ENCODE measurements around the gene GPR4. TPM values are rescaled to one million over a fixed set of nuclear protein-coding genes. Genes with fewer than 3 reads are reported as not detected.
"Not testable (repeated sequence)": the region's sequence is repeated elsewhere in the genome, so short reads cannot be mapped to it uniquely, and the experiment has no call there.

The GPR4 gene
- polyA plus RNA-seq, 1 donor from 2014 or later, result not detected

DNA sequence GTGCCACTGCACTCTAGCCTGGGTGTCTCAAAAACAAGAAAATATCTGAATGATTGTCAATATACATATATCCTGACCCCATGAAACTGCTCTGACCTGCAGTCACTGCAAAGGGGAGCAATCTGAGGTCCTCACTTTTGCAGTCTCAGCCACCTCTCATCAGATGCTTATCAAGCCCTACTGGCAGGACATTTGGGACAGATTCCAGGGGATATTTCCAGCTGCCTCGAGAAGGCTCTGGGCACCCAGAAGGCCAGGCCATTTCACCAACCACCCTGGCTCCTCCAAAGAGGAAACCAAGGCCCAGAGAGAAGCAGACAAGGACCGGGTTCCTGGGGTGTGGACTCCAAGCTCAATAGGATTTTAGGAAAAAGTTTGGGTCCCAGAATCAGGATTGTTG, 34.9 kb upstream of the GPR4 start:
- H3K4me1 Mint-ChIP-seq, result peaks cover 15 to 18% (median 16%) of the 10 kb centered on the region in 3 donors
- H3K4me3 Mint-ChIP-seq, result peak overlapping the region in 2 of 4 donors; percentile 18 to 81
- no peaks in the 10 kb centered on the region for H3K27me3 Mint-ChIP-seq
- H3K36me3 Mint-ChIP-seq, result peaks cover 5% of the 10 kb centered on the region
- no peak overlapping the region for H3K27ac Mint-ChIP-seq
- no peaks in the 10 kb centered on the region for H3K9me3 Mint-ChIP-seq

DNA sequence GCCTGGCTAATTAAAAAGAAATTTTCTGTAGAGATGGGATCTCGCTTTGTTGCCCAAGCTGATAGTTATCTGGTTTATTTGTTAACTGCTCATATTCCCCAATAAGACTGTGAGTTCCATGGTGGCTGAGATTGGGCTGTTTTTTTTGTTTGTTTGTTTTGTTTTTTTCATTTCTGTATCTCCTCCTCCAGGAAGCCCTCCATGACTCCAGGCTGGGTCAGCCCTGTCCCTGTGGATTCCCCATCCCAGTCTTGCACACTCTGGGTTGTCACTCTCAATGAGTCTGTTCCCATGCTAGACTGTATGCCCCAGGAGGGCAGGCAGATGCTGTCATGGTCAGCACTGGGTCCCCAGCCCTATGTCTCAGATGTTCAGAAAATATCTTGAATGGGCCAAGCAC, 34.3 kb upstream of the GPR4 start:
- Mint-ChIP-seq H3K27me3 (no peaks in the 10 kb centered on the region), H3K4me3 (peak overlapping the region in 1 of 4 donors; percentile 18), H3K9me3 (no peaks in the 10 kb centered on the region), H3K27ac (no peak overlapping the region), H3K36me3 (peaks cover 5% of the 10 kb centered on the region), H3K4me1 (peaks cover 13 to 15% (median 14%) of the 10 kb centered on the region in 3 donors)

DNA sequence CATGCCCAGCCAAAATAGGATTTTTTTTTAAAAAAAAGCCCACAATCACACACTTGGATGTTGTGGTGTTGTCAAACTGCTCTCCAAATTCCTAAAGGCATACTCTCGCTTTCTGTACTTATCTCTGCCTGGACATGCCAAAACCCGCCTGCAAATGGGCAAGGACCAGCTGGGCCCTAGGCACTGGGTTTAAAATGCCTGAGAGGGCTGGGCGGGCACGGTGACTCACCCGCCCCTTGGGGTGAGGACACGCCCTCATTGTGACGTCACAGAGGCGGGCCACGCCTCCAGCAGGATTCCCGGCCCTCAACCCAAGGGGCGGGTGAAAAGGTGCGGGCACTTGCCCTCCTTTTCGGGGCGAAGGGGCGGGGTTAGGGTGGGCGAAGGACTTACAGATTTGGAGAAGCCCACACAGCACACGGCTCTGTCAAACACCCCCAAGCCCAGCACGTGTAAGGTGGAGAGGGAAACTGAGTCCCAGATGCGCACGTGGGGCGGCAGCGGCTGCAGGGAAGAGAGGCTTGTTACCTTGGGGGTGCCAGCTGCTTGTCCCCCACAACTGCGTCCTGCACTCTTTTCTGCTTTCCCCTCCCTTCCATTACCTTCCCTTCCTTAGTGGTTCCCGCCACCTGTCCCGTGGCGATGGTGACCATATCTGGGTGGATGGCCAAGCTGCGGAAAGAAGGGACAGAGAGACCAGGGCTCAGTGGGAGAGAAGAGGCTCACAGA, 30.6 kb upstream of the GPR4 start:
- Mint-ChIP-seq H3K27me3 (no peaks in the 10 kb centered on the region), H3K27ac (no peak overlapping the region), H3K4me1 (no peaks in the 10 kb centered on the region), H3K36me3 (peaks cover 3% of the 10 kb centered on the region), H3K9me3 (no peaks in the 10 kb centered on the region), H3K4me3 (no peak overlapping the region)

DNA sequence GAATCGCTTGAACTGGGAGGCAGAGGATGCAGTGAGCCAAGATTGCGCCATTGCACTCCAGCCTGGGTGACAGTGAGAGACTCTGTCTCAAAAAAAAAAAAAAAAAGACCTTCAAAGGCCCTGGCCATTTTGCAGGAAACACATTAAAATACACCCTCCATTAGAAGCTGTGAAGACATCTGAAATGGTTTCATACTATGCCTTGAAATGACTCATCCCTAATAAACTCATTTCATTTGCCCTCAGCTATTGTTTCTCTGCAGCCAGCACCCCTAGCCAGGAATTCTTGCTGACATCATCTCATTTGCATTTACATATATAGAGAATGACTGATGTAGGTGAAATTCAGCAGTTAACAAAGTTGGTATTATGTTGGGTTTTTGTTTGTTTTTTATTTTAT, 28.5 kb upstream of the GPR4 start:
- Mint-ChIP-seq H3K36me3 (peaks cover 2% of the 10 kb centered on the region), H3K4me1 (no peaks in the 10 kb centered on the region), H3K4me3 (no peak overlapping the region), H3K27ac (no peak overlapping the region), H3K27me3 (no peaks in the 10 kb centered on the region), H3K9me3 (no peaks in the 10 kb centered on the region)

DNA sequence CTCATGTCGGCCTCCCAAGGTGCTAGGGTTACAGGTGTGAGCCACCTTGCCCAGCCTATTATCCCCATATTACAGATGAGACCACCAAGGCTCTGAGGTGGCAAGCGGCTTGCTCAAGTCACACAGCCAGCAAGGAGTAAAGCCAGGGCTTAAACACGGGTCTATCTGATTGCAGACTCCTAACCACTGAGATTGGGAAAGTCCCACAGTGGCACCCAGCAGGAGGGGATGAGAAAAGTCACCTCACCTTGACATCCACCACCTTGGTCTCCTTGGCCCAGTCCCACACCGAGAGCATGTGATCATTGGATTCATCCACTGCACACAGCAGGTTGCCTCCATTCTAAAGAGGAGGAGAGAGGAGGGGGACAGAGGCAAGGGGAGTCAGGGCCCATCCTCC, 27.7 kb upstream of the GPR4 start:
- H3K27ac Mint-ChIP-seq, result no peak overlapping the region
- no peaks in the 10 kb centered on the region for H3K9me3 Mint-ChIP-seq

DNA sequence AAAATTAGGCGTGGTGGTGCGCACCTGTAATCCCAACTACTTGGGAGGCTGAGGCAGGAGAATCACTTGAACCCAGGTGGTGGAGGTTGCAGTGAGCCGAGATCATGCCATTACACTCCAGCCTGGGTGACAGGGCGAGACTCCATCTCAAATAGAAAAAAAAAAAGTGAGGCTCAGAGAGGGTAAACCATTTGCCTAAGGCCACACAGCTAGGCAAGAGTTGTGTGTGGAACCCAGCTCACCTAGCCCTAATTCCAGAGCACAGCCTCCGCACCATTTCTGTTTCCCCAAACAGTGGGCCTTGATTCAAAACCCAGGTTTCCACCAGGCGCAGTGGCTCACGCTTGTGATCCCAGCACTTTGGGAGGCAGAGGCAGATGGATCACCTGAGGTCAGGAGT, 26.2 kb upstream of the GPR4 start:
- not testable (repeated sequence) for H3K27me3 Mint-ChIP-seq, H3K4me3 Mint-ChIP-seq, H3K27ac Mint-ChIP-seq, H3K36me3 Mint-ChIP-seq, H3K9me3 Mint-ChIP-seq, H3K4me1 Mint-ChIP-seq

More for the DNA sequence above, 27.7 kb upstream of the GPR4 start:
- H3K27me3 Mint-ChIP-seq, result no peaks in the 10 kb centered on the region
- no peak overlapping the region for H3K4me3 Mint-ChIP-seq
- H3K4me1 Mint-ChIP-seq, result no peaks in the 10 kb centered on the region
- peaks cover 2% of the 10 kb centered on the region for H3K36me3 Mint-ChIP-seq

DNA sequence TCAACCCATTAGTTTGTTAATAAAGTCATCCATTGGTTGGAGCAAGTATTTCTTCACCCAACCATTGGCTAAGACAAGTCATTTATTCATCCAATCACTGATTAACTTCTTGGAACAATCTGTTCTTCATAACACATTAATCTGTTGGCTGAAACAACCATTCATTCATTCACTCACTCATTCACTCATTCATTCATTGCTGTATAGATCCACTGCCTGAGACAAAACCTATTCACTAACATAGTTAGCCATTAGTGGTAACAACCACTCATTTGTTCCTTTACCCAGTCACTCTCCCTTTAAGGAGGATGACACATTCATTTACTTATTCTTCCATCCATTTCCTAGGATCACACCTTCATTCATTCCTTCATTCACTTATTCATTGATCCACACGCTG, 22.0 kb upstream of the GPR4 start:
- Mint-ChIP-seq H3K9me3 (peaks cover 0 to 2% (median 2%) of the 10 kb centered on the region in 3 donors), H3K4me3 (no peak overlapping the region), H3K27ac (no peak overlapping the region), H3K27me3 (no peaks in the 10 kb centered on the region), H3K4me1 (no peaks in the 10 kb centered on the region), H3K36me3 (peaks cover 8% of the 10 kb centered on the region)

DNA sequence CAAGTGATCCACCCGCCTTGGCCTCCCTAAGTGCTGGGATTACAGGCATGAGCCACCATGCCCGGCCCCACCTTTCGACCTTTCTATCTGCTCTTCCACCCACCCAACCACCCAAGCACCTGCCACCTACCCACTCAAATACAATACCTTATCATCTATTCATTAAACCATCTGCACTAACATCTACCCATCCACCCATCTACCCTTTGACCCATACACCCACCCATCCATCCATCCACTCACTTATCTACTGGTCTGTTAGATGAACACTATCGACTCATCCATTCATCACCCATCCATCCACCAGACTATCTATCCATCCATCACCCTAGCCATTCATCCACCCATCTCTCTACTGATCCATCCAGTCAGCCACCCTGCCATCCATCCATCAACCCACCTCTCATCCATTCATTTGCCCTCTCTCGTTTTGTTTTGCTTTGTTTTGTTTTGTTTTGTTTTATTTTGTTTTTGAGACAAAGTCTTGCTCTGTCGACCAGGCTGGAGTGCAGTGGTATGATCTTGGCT, 20.0 kb upstream of the GPR4 start:
- Mint-ChIP-seq H3K9me3 (peaks cover 0 to 2% (median 2%) of the 10 kb centered on the region in 3 donors), H3K4me1 (no peaks in the 10 kb centered on the region), H3K27me3 (no peaks in the 10 kb centered on the region), H3K27ac (no peak overlapping the region), H3K4me3 (peak overlapping the region in 1 of 4 donors; percentile 30), H3K36me3 (peaks cover 6% of the 10 kb centered on the region)

DNA sequence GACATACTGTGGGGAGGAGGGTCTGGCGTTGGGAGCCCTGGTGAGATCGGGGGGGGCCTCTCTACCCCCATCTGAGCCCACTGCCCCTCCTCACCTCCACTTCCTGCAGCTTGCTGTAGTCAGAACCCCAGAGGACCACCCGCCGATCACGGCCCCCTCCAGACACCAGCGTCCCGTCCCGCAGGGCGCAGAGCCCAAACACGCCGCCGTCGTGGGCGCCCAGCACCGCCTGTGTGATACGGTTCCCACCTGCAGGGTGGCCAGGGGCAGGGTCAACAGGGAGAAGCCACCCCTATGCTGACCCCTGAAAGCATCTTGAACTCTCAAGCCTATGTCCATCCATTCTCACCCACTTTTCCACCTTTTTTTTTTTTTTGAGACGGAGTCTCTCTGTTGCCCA, 19.4 kb upstream of the GPR4 start:
- Mint-ChIP-seq H3K36me3 (peaks cover 6% of the 10 kb centered on the region), H3K27ac (no peak overlapping the region), H3K4me1 (no peaks in the 10 kb centered on the region), H3K27me3 (no peaks in the 10 kb centered on the region), H3K4me3 (no peak overlapping the region), H3K9me3 (peaks cover 0 to 2% (median 2%) of the 10 kb centered on the region in 3 donors)

DNA sequence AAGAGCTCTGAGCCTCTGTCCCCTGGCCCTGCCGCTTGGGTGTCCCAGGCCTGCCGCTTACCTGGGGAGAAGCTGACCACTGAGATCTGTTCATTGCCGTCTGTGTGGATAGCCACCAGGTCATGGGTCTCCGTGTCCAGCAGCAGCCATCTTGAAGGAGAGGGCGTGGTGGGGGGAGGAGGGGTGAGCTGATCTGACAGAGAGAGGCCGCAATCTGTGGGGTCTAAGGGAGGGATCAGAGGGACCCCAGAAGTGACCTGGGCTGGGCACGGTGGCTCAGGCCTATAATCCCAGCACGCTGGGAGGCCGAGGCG, 14.6 kb upstream of the GPR4 start:
- Mint-ChIP-seq H3K9me3 (no peaks in the 10 kb centered on the region), H3K4me3 (no peak overlapping the region), H3K27me3 (no peaks in the 10 kb centered on the region), H3K27ac (no peak overlapping the region), H3K4me1 (peaks cover 0 to 7% (median 0%) of the 10 kb centered on the region in 3 donors), H3K36me3 (peaks cover 8% of the 10 kb centered on the region)

DNA sequence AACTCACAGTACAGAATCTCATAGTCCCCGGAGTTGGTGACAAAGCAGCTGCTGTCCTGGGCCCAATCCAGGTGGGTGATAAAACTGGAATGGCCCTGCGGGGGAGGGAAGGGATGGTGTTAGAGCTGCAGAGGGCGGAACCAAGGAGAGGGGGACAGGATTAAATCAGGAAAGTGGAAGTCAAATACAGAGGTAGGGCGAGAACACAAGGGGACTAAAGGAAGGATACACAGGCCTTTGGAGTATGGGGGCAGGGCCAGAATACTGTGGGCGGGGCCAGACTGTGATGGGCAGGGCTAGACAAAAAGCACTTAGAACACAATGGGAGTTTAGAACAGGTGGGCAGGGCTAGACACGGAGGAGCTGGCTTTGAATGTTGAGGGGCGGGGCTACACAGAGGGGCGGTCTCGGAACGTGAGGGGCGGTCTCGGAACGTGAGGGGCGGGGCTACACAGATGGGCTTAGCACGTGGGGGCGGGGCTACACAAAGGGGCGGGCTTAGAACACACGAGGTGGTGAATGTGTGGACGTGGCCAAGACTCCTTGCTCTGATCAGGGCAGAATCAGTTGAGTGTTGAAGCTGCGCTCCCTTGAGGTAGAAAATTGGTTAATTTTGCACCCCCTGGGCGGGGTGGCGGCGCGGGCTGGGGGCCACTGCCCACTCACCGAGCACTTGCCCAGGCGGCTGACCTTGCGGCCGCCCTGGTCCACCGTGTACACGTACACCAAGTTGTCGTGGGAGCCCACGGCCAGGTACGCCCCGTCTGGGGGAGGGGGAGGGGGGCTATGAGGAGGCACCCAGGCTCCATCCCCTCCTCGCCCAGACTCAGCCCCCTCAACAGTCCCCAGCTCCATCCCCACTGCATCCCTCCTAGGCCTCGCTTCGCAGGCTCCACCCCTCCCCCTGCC, 14.0 kb upstream of the GPR4 start:
- Mint-ChIP-seq H3K36me3 (peaks cover 8% of the 10 kb centered on the region), H3K4me3 (no peak overlapping the region), H3K4me1 (peaks cover 0 to 7% (median 0%) of the 10 kb centered on the region in 3 donors), H3K9me3 (no peaks in the 10 kb centered on the region), H3K27ac (peak overlapping the region in 2 of 3 donors; percentile 16 to 77), H3K27me3 (no peaks in the 10 kb centered on the region)

DNA sequence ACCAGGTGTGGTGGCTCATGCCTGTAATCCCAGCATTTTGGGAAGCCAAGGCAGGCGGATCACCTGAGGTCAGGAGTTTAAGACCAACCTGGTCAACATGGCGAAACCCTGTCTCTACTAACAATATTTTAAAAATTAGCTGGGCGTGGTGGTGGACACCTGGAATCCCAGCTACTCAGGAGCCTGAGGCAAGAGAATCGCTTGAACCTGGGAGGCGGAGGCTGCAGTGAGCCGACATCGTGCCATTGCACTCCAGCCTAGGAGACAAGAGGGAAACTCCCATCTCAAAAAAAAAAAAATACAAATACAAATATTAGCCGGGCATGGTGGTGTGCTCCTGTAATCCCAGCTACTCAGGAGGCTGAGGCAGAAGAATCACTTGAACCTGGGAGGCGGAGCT, 13.0 kb upstream of the GPR4 start:
- not testable (repeated sequence) for H3K9me3 Mint-ChIP-seq, H3K27ac Mint-ChIP-seq, H3K27me3 Mint-ChIP-seq, H3K4me1 Mint-ChIP-seq, H3K4me3 Mint-ChIP-seq
- H3K36me3 Mint-ChIP-seq, result peaks cover 10% of the 10 kb centered on the region

DNA sequence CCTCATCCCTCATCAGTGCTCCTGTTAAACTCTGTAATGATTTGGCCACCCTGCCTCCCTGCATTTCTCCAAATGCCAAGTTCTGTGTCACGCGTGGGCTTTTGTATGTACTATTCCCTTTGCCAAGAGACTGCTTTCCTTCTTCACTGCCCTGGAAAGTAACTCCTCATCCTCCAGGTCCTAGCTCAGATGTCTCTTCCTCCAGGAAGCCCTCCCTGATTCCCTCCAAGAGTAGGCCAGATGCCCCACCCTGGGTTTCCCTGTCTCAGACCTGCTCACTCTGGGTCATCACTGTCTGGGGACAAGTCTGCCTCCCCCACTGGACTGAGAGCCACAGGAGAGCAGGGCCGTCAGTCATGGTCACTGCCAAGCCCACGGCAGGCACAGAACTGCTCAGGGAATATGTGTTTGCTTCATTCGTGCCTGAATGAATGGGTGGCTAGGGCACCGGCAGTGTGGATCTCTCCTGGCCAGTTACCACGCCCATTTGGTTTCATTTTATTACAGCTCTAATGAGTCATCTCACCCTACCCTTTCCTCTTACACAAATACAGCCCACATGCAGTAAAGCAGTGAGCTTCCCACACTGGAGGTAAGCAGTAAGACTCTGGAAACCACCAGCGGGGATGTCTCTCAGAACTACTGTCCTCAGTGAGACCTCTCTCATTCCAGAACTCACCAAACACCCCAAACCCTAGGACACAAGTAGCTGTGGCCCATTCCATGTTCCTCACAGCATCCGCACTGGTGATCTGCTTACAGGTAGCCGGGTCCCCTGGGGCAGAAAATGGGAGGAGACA, 12.1 kb upstream of the GPR4 start:
- Mint-ChIP-seq H3K4me1 (peaks cover 0 to 7% (median under 1%) of the 10 kb centered on the region in 3 donors), H3K9me3 (peaks cover 0 to 5% (median 3%) of the 10 kb centered on the region in 3 donors), H3K4me3 (no peak overlapping the region), H3K27ac (peak overlapping the region in 2 of 3 donors; percentile 61 to 86), H3K36me3 (peaks cover 14% of the 10 kb centered on the region), H3K27me3 (no peaks in the 10 kb centered on the region)

DNA sequence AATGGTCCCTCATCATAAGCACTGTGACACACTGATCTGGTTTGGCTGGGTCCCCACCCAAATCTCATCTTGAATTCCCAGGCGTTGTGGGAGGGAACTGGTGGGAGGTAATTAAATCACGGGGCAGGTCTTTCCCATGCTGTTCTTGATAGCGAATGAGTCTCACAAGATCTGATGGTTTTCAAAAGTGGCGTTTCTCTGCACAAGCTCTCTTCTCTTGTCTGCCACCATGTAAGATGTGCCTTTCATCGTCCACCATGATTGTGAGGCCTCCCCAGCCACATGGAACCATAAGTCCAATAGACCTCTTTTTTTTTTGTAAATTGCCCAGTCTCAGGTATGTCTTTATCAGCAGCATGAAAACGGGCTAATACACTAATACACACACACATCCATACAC, 6.9 kb upstream of the GPR4 start:
- no peak overlapping the region for H3K27ac Mint-ChIP-seq
- peaks cover 0 to 7% (median 4%) of the 10 kb centered on the region in 3 donors for H3K4me1 Mint-ChIP-seq
- H3K4me3 Mint-ChIP-seq, result no peak overlapping the region
- peaks cover 15% of the 10 kb centered on the region for H3K36me3 Mint-ChIP-seq
- no peaks in the 10 kb centered on the region for H3K27me3 Mint-ChIP-seq
- peaks cover 1 to 10% (median 3%) of the 10 kb centered on the region in 3 donors for H3K9me3 Mint-ChIP-seq

Data from IgD-negative memory B cell (primary cell).